NB4 (cell line): ENCODE results near the gene KCNJ5.

Experiments
- DNase-seq: peaks from one replicate; pipeline ENCODE4 v3.0.0; 2010; ENCODE audit warnings: low read depth
- H3K4me3 ChIP-seq: one replicate; pipeline ENCODE4 v1.5.1; 2011; ENCODE audit warnings: mild to moderate bottlenecking, low read depth, low read length, moderate library complexity
- MYC ChIP-seq: IDR thresholded peaks from 2 replicates; pipeline ENCODE4 v1.6.1; 2011; ENCODE audit warnings: low read depth, low read length
- POLR2A ChIP-seq: IDR thresholded peaks from 2 replicates; pipeline ENCODE4 v1.6.1; 2011; ENCODE audit warnings: mild to moderate bottlenecking; ENCODE audit not compliant: insufficient read length; ENCODE audit errors: extremely low read depth
- TF ChIP-seq, protein P1 (sequence below): IDR thresholded peaks from one replicate; pipeline ENCODE4 v1.5.1; 2012; ENCODE audit warnings: low read depth, low read length
- TF ChIP-seq, protein P2 (sequence below): IDR thresholded peaks from 2 replicates; pipeline ENCODE4 v1.6.1; 2011; ENCODE audit warnings: low read depth, low read length

Gene KCNJ5

DNA sequence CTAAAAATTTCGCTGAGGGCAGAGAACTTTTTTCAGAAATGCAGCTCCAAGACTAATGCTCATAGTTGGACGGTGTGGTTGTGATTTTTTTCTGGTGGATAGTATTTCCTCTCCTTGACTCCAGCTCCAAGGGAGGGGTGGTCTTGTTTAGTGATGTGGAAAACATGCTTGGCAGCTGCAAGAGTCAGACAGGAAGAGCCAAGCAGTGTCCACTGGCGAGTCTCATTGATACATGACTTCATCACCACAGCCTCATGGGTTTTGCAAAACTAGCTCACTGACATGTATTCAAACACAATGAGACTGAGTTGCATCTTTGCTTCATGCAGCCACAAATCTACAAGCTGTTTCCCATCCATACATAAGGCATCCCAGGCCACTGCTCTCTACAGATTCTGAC, 16.7 kb upstream of the KCNJ5 start:
- no peak for TF ChIP-seq POLR2A
- H3K4me3 ChIP-seq = no peak overlapping the region
- no peak for DNase-seq

DNA sequence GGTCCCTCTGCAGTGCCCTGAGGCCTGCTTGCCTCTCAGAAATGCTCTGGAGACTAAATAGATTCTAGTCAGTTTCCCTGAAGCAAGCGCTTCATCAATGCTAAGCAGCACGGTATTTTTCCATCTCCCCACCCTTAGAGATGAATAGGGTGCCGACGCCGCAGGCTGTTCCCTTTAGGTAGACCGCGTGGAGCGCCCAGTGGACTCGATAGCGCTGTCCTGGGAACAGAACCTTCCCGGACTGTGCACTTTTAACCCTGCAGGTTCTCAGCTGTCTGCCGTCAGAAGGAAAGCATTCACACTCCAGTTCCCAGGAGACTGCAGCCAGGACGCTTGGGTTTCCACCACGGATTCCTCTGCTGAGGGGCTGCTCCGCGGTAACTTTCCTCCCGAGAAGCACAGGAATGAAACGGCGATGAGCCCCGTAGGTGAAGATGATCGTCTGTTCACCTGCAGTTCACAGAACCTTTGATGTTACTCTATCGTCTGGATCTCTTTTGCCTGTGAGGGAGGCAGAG, 15.0 kb upstream of the KCNJ5 start:
- no peak overlapping the region for H3K4me3 ChIP-seq
- TF ChIP-seq, protein P1, sequence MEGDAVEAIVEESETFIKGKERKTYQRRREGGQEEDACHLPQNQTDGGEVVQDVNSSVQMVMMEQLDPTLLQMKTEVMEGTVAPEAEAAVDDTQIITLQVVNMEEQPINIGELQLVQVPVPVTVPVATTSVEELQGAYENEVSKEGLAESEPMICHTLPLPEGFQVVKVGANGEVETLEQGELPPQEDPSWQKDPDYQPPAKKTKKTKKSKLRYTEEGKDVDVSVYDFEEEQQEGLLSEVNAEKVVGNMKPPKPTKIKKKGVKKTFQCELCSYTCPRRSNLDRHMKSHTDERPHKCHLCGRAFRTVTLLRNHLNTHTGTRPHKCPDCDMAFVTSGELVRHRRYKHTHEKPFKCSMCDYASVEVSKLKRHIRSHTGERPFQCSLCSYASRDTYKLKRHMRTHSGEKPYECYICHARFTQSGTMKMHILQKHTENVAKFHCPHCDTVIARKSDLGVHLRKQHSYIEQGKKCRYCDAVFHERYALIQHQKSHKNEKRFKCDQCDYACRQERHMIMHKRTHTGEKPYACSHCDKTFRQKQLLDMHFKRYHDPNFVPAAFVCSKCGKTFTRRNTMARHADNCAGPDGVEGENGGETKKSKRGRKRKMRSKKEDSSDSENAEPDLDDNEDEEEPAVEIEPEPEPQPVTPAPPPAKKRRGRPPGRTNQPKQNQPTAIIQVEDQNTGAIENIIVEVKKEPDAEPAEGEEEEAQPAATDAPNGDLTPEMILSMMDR = no peak
- TF ChIP-seq, protein P2, sequence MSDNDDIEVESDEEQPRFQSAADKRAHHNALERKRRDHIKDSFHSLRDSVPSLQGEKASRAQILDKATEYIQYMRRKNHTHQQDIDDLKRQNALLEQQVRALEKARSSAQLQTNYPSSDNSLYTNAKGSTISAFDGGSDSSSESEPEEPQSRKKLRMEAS = no peak
- TF ChIP-seq MYC = no peak
- no peak for TF ChIP-seq POLR2A
- no peak for DNase-seq

DNA sequence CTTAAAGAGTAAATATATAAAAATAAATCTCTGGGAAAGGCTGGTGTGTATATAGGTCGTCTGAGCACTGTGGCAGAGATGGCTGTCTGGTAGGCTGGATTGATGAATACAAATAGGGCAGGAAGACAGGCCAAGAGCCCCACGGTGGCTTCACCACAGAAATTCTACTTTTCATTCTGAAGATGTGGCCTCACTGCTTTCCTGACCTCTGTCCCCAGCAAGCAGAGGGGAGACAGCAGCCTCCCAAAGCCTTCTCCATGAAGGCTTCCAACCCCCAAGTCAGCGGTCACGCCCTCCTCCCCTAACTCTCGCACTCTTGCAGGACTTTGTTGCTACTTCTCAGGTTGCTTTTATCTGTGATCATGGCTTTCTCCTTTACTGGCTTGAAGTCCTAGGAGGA, 13.4 kb upstream of the KCNJ5 start:
- no peak overlapping the region for H3K4me3 ChIP-seq
- TF ChIP-seq, protein P2 = no peak
- TF ChIP-seq POLR2A = no peak
- TF ChIP-seq, protein P1 = no peak
- TF ChIP-seq MYC = no peak
- no peak for DNase-seq

DNA sequence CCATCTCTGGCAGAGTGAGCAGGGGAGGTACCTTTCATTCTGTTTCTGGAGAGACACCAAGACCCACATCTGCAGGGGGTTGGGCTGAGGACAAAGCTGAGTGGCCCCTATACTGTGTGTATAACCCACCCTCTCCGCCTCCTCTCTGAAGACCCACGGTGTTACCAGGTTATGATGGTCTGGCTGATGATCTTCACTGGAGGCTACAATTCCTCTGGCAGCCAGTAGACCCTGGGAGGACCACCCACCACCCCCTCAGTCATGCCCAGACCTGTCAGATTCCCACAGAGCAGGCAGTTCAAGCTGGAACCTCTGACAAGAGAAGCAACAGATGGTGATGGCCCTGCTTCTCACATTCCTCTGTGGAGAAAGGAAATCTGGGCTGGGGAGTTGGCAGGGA, 12.7 kb upstream of the KCNJ5 start:
- no peak overlapping the region for H3K4me3 ChIP-seq
- DNase-seq = no peak
- TF ChIP-seq MYC (no peak), POLR2A (no peak)
- TF ChIP-seq, protein P1 = no peak
- TF ChIP-seq, protein P2 = no peak

DNA sequence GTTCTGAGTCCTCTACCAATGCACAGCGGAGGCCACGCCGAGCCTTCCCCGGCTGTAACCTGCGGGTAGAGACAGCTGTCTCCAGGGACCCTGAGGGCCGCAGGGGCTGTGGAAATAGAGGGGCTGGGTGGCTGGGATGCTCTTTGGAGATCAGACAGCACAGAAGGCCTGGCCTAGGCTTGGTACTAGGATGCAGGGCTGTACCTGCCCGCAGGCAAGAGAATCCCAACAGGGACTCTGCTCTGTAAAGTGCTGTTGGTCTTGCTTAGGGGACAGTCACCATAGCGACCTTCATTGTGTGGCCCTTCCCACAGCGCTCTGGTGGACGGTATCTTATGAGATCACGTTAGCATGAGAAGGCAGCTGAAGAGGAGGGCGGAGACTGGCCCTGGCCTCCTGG, 11.3 kb upstream of the KCNJ5 start:
- no peak overlapping the region for H3K4me3 ChIP-seq
- TF ChIP-seq POLR2A = no peak
- TF ChIP-seq, protein P1 = no peak
- no peak for TF ChIP-seq MYC
- no peak for DNase-seq

DNA sequence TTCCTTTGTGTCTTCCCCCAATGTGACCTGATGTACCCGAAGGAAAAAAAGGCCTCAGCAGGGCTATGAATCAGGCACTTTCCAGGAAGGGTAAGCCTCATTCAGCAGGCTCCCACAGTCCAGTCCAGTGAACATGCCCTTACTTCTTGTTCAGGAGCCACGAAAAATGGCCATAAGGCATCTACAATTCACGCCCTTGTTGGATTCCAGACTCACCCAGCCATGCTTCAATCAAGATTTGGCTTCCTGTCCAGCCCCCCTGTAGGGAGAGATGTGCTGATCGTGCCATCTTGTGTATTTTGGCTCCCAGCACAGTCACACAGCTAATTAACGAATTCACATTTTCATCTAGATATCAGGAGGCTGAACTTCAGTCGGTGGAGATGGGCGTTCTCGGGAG, 9.9 kb upstream of the KCNJ5 start:
- TF ChIP-seq POLR2A = no peak
- TF ChIP-seq MYC = no peak
- TF ChIP-seq, protein P1 = no peak
- TF ChIP-seq, protein P2 = no peak
- H3K4me3 ChIP-seq = no peak overlapping the region
- DNase-seq = no peak

DNA sequence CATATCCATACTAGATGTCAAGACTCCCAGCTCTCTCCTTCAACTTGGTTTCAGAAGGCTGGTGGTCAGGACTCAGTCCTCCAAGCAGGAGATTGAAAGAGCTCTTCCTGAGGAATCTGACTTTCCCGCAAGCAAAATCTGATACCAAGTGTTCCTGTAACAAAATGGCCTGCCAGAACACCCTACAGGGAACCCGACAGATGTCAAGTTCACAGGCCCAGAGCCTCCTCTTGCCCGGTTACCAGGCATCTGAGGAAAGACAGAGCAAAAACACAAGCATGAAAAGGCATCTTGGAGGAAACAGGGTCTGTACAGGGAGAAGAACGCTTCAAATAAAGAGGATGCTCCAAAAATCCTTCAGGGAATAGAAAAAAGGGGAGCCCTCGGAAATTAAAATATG, 8.7 kb upstream of the KCNJ5 start:
- TF ChIP-seq MYC (no peak), POLR2A (no peak)
- TF ChIP-seq, protein P1 = no peak
- TF ChIP-seq, protein P2 = no peak
- DNase-seq = no peak
- no peak overlapping the region for H3K4me3 ChIP-seq
